ENCODE measurements around the gene TGFB1. TPM values are rescaled to one million over a fixed set of nuclear protein-coding genes. Genes with fewer than 3 reads are reported as not detected.

Gene TGFB1
- polyA plus RNA-seq, 1 of the 3 experiments (the other 2 are of a cell fraction) = 25.5 TPM

- H3K9me3 ChIP-seq = no peaks in the 10 kb centered on the region
- H3K9ac ChIP-seq = peak overlapping the region; percentile 87
- H3K4me3 ChIP-seq (ENCODE audit: low read depth in 2 of 2, low read length in 1 of 2) = peak overlapping the region in 1 of 2 experiments; percentile 43; a peak in 2 of 4 replicates
- H4K20me1 ChIP-seq (ENCODE audit: insufficient read depth) = no peaks in the 10 kb centered on the region
- H3K36me3 ChIP-seq (replicated peaks in 1 of 2; ENCODE audit: control insufficient read depth in 1 of 2, insufficient read depth in 2 of 2, low read length in 1 of 2) = peaks cover 20 to 24% of the 10 kb centered on the region in 2 experiments
- no peaks in the 10 kb centered on the region for H3K27me3 ChIP-seq (ENCODE audit: insufficient read depth)
- ChIA-PET POLR2A (no interaction called here), CTCF (interaction anchor here (0.7 to 6.9 kb wide), 7 partner anchors 10 to 117 kb away, joined by 3 to 54 read pairs (median 5); partner anchors contain the start of genes DMAC2 and TGFB1)
- TF ChIP-seq FOXJ3 (CRISPR knock-in tag; IDR thresholded peaks at IDR 0.05) = no peak
- no peak for TF ChIP-seq RCOR1 (IDR thresholded peaks at IDR 0.05; ENCODE audit: low read length)
- TF ChIP-seq SIN3A (IDR thresholded peaks at IDR 0.05; ENCODE audit: borderline replicate concordance, low read depth, low read length) = no peak
- no peak for TF ChIP-seq SMC3 (IDR thresholded peaks at IDR 0.05; ENCODE audit: low read depth, low read length)
- TF ChIP-seq TEAD4 (IDR thresholded peaks at IDR 0.05; ENCODE audit: borderline replicate concordance, insufficient read depth) = no peak
- no peak for TF ChIP-seq ELF1 (IDR thresholded peaks at IDR 0.05)
- TF ChIP-seq RFX5 (IDR thresholded peaks at IDR 0.05; ENCODE audit: low read length) = no peak
- no peak for TF ChIP-seq MXI1 (IDR thresholded peaks at IDR 0.05; ENCODE audit: low read depth, low read length)
- TF ChIP-seq JUND (IDR thresholded peaks at IDR 0.05) = no peak
- TF ChIP-seq YY1 (IDR thresholded peaks at IDR 0.05; ENCODE audit: low read depth) = no peak
- TF ChIP-seq MEF2A (IDR thresholded peaks at IDR 0.05; ENCODE audit: borderline replicate concordance, low read depth) = no peak
- no peak for TF ChIP-seq NRF1 (IDR thresholded peaks at IDR 0.05; ENCODE audit: low read depth, low read length)
- TF ChIP-seq TAF1 (IDR thresholded peaks at IDR 0.05; ENCODE audit: borderline replicate concordance, low read depth, low read length) = no peak
- no peak for TF ChIP-seq NFIC (IDR thresholded peaks at IDR 0.05; ENCODE audit: borderline replicate concordance)
- 37% methylated on average over 7 of the region's 7 CpGs for WGBS (ENCODE audit: low lambda C conversion rate)
- H2AFZ ChIP-seq (ENCODE audit: low read depth) = no peak overlapping the region
- H3K4me2 ChIP-seq = peak overlapping the region; percentile 82
- peaks cover 54% of the 10 kb centered on the region; the same call in 1 of the 2 replicates for H3K79me2 ChIP-seq (ENCODE audit: insufficient read depth)
- no peaks in the 10 kb centered on the region for H3K9me2 ChIP-seq
- no peak for DNase-seq
- H3F3A ChIP-seq (replicated peaks; ENCODE audit: insufficient read depth) = peaks cover 56% of the 10 kb centered on the region
- peak overlapping the region; percentile 75 to 100 for H3K27ac ChIP-seq (ENCODE audit: low read depth in 2 of 2, low read length in 1 of 2)
- H3K4me1 ChIP-seq (ENCODE audit: control insufficient read depth in 1 of 2, insufficient read depth in 2 of 2, low read depth in 1 of 2, low read length in 1 of 2) = peaks cover 53 to 59% of the 10 kb centered on the region in 2 experiments
These were observed 30.7 kb downstream of the TGFB1 start for GRCh38 chr19:41323023-41323422.

- Histone ChIP-seq H3K9me2 (no peaks in the 10 kb centered on the region), H3F3A (replicated peaks; ENCODE audit: insufficient read depth) (peaks cover 57% of the 10 kb centered on the region), H3K79me2 (ENCODE audit: insufficient read depth) (peaks cover 51% of the 10 kb centered on the region; the same call in 1 of the 2 replicates), H3K9ac (peak overlapping the region; percentile 87; the same call in 1 of the 2 replicates), H3K9me3 (no peaks in the 10 kb centered on the region), H3K36me3 (replicated peaks in 1 of 2; ENCODE audit: control insufficient read depth in 1 of 2, insufficient read depth in 2 of 2, low read length in 1 of 2) (peaks cover 20 to 29% of the 10 kb centered on the region in 2 experiments), H3K4me1 (ENCODE audit: control insufficient read depth in 1 of 2, insufficient read depth in 2 of 2, low read depth in 1 of 2, low read length in 1 of 2) (peaks cover 53% of the 10 kb centered on the region in 2 experiments), H3K4me3 (ENCODE audit: low read depth in 2 of 2, low read length in 1 of 2) (no peak overlapping the region), H3K27ac (ENCODE audit: low read depth in 2 of 2, low read length in 1 of 2) (peak overlapping the region; percentile 75 to 100), H3K4me2 (peak overlapping the region; percentile 82), H3K27me3 (ENCODE audit: insufficient read depth) (no peaks in the 10 kb centered on the region), H4K20me1 (ENCODE audit: insufficient read depth) (no peaks in the 10 kb centered on the region), H2AFZ (ENCODE audit: low read depth) (no peak overlapping the region)
- WGBS (ENCODE audit: low lambda C conversion rate) = 98% methylated on average over 10 of the region's 11 CpGs
- TF ChIP-seq SMC3 (IDR thresholded peaks at IDR 0.05; ENCODE audit: low read depth, low read length) (no peak), GABPA (IDR thresholded peaks at IDR 0.05; ENCODE audit: low read depth) (no peak), POLR2AphosphoS5 (IDR thresholded peaks at IDR 0.05; ENCODE audit: low read depth, low read length) (no peak), NRF1 (IDR thresholded peaks at IDR 0.05; ENCODE audit: low read depth, low read length) (no peak), USF2 (IDR thresholded peaks at IDR 0.05; ENCODE audit: borderline replicate concordance, low read depth, low read length) (no peak), FOXM1 (IDR thresholded peaks at IDR 0.05; ENCODE audit: low read depth) (no peak), GATA2 (CRISPR knock-in tag; IDR thresholded peaks at IDR 0.05) (no peak), YY1 (IDR thresholded peaks at IDR 0.05; ENCODE audit: low read depth) (no peak), TCF12 (IDR thresholded peaks at IDR 0.05) (no peak), MEF2A (IDR thresholded peaks at IDR 0.05; ENCODE audit: borderline replicate concordance, low read depth) (no peak), RAD21 (IDR thresholded peaks at IDR 0.05; ENCODE audit: low read length) (no peak)
- ChIA-PET CTCF (interaction anchor here (0.7 to 6.9 kb wide), 20 partner anchors 9 to 117 kb away, joined by 3 to 54 read pairs (median 4); partner anchors contain the start of genes B9D2, DMAC2 and TGFB1), POLR2A (no interaction called here)
- no peak for DNase-seq
These were observed 31.3 kb downstream of the TGFB1 start for GRCh38 chr19:41322451-41322850.

All from SK-N-SH (cell line).